Activated naive CD4-positive, alpha-beta T cell treated with anti-CD3 and anti-CD28 coated beads, Interleukin-2, amount 50 U/mL, for 24 hours (primary cell): ENCODE data around the gene RAB4A.

Experiments used
- H3K27ac Mint-ChIP-seq: one replicate; pipeline ENCODE4 v1.8.0; 2021; ENCODE audit warnings: mild to moderate bottlenecking, mixed read lengths
- H3K27me3 Mint-ChIP-seq: one replicate; pipeline ENCODE4 v1.8.0; 2021; ENCODE audit warnings: mixed read lengths
- H3K36me3 Mint-ChIP-seq: one replicate; pipeline ENCODE4 v1.8.0; 2021; ENCODE audit warnings: mixed read lengths
- H3K4me1 Mint-ChIP-seq: one replicate; pipeline ENCODE4 v1.8.0; 2021; ENCODE audit warnings: mixed read lengths
- H3K4me3 Mint-ChIP-seq: one replicate; pipeline ENCODE4 v1.8.0; 2021; ENCODE audit warnings: mild to moderate bottlenecking, mixed read lengths
- H3K9me3 Mint-ChIP-seq: one replicate; pipeline ENCODE4 v1.8.0; 2021; ENCODE audit warnings: mixed read lengths

RAB4A gene

GRCh38 chr1:229258031-229258756, 12.7 kb upstream of the RAB4A start:
- Mint-ChIP-seq H3K27ac (peak overlapping the region; percentile 47), H3K4me1 (peaks cover 36% of the 10 kb centered on the region), H3K36me3 (no peaks in the 10 kb centered on the region), H3K27me3 (no peaks in the 10 kb centered on the region), H3K4me3 (no peak overlapping the region), H3K9me3 (no peaks in the 10 kb centered on the region)

- H3K27ac Mint-ChIP-seq: no peak overlapping the region
- no peaks in the 10 kb centered on the region for H3K36me3 Mint-ChIP-seq
- no peaks in the 10 kb centered on the region for H3K27me3 Mint-ChIP-seq
- H3K4me1 Mint-ChIP-seq: peaks cover 31% of the 10 kb centered on the region
- no peak overlapping the region for H3K4me3 Mint-ChIP-seq
- no peaks in the 10 kb centered on the region for H3K9me3 Mint-ChIP-seq
These were observed 12.2 kb upstream of the RAB4A start for GRCh38 chr1:229258757-229259060.

- Mint-ChIP-seq H3K4me3 (no peak overlapping the region), H3K27me3 (no peaks in the 10 kb centered on the region), H3K27ac (no peak overlapping the region), H3K4me1 (peaks cover 22% of the 10 kb centered on the region), H3K9me3 (no peaks in the 10 kb centered on the region), H3K36me3 (no peaks in the 10 kb centered on the region)
These were observed 10.6 kb upstream of the RAB4A start for GRCh38 chr1:229260297-229260696.

- no peak overlapping the region for H3K27ac Mint-ChIP-seq
- no peaks in the 10 kb centered on the region for H3K36me3 Mint-ChIP-seq
- H3K9me3 Mint-ChIP-seq: peaks cover 6% of the 10 kb centered on the region
- H3K4me1 Mint-ChIP-seq: peaks cover 27% of the 10 kb centered on the region
- H3K27me3 Mint-ChIP-seq: no peaks in the 10 kb centered on the region
- H3K4me3 Mint-ChIP-seq: no peak overlapping the region
These were observed 8.7 kb upstream of the RAB4A start for GRCh38 chr1:229262239-229262638.

GRCh38 chr1:229263254-229263653, 7.7 kb upstream of the RAB4A start:
- Mint-ChIP-seq H3K4me1 (peaks cover 21% of the 10 kb centered on the region), H3K4me3 (no peak overlapping the region), H3K36me3 (no peaks in the 10 kb centered on the region), H3K27me3 (no peaks in the 10 kb centered on the region), H3K27ac (no peak overlapping the region), H3K9me3 (peaks cover 6% of the 10 kb centered on the region)

GRCh38 chr1:229264068-229264467, 6.8 kb upstream of the RAB4A start:
- H3K36me3 Mint-ChIP-seq: no peaks in the 10 kb centered on the region

GRCh38 chr1:229264487-229264886, 6.4 kb upstream of the RAB4A start:
- H3K36me3 Mint-ChIP-seq: no peaks in the 10 kb centered on the region
- peaks cover 6% of the 10 kb centered on the region for H3K9me3 Mint-ChIP-seq
- H3K27ac Mint-ChIP-seq: no peak overlapping the region
- H3K4me1 Mint-ChIP-seq: peaks cover 12% of the 10 kb centered on the region
- H3K27me3 Mint-ChIP-seq: no peaks in the 10 kb centered on the region
- no peak overlapping the region for H3K4me3 Mint-ChIP-seq

More at GRCh38 chr1:229264068-229264467, 6.8 kb upstream of the RAB4A start:
- peaks cover 6% of the 10 kb centered on the region for H3K9me3 Mint-ChIP-seq
- no peaks in the 10 kb centered on the region for H3K27me3 Mint-ChIP-seq
- no peak overlapping the region for H3K4me3 Mint-ChIP-seq
- no peak overlapping the region for H3K27ac Mint-ChIP-seq
- peaks cover 13% of the 10 kb centered on the region for H3K4me1 Mint-ChIP-seq

- Mint-ChIP-seq H3K27ac (no peak overlapping the region), H3K9me3 (peaks cover 6% of the 10 kb centered on the region), H3K27me3 (no peaks in the 10 kb centered on the region), H3K4me1 (peaks cover 12% of the 10 kb centered on the region), H3K4me3 (no peak overlapping the region), H3K36me3 (no peaks in the 10 kb centered on the region)
These were observed 4.6 kb upstream of the RAB4A start for GRCh38 chr1:229266274-229266673.

GRCh38 chr1:229266832-229267500, 3.9 kb upstream of the RAB4A start:
- Mint-ChIP-seq H3K27me3 (no peaks in the 10 kb centered on the region), H3K9me3 (peaks cover 6% of the 10 kb centered on the region), H3K27ac (no peak overlapping the region), H3K4me1 (peaks cover 17% of the 10 kb centered on the region), H3K4me3 (no peak overlapping the region), H3K36me3 (no peaks in the 10 kb centered on the region)

GRCh38 chr1:229268505-229268904, 2.4 kb upstream of the RAB4A start:
- peaks cover 6% of the 10 kb centered on the region for H3K9me3 Mint-ChIP-seq
- H3K4me1 Mint-ChIP-seq: peaks cover 31% of the 10 kb centered on the region
- H3K27me3 Mint-ChIP-seq: no peaks in the 10 kb centered on the region
- H3K27ac Mint-ChIP-seq: no peak overlapping the region
- peaks cover 1% of the 10 kb centered on the region for H3K36me3 Mint-ChIP-seq
- H3K4me3 Mint-ChIP-seq: no peak overlapping the region

GRCh38 chr1:229271448-229272159, 693 bp downstream of the RAB4A start:
- Mint-ChIP-seq H3K9me3 (peaks cover 5% of the 10 kb centered on the region), H3K4me1 (peaks cover 45% of the 10 kb centered on the region), H3K27me3 (no peaks in the 10 kb centered on the region), H3K27ac (peak overlapping the region; percentile 91), H3K36me3 (peaks cover 1% of the 10 kb centered on the region), H3K4me3 (peak overlapping the region; percentile 92)

GRCh38 chr1:229272164-229273158, 1.6 kb downstream of the RAB4A start:
- Mint-ChIP-seq H3K36me3 (peaks cover 1% of the 10 kb centered on the region), H3K27me3 (no peaks in the 10 kb centered on the region), H3K4me1 (peaks cover 40% of the 10 kb centered on the region), H3K4me3 (peak overlapping the region; percentile 92), H3K9me3 (no peaks in the 10 kb centered on the region), H3K27ac (peak overlapping the region; percentile 91)

- Mint-ChIP-seq H3K36me3 (peaks cover 1% of the 10 kb centered on the region), H3K4me3 (no peak overlapping the region), H3K4me1 (peaks cover 40% of the 10 kb centered on the region), H3K27me3 (no peaks in the 10 kb centered on the region), H3K9me3 (no peaks in the 10 kb centered on the region), H3K27ac (no peak overlapping the region)
These were observed 2.8 kb downstream of the RAB4A start for GRCh38 chr1:229273507-229274232.

- Mint-ChIP-seq H3K27ac (no peak overlapping the region), H3K4me3 (no peak overlapping the region), H3K9me3 (no peaks in the 10 kb centered on the region), H3K4me1 (peaks cover 46% of the 10 kb centered on the region), H3K27me3 (no peaks in the 10 kb centered on the region), H3K36me3 (peaks cover 1% of the 10 kb centered on the region)
These were observed 4.1 kb downstream of the RAB4A start for GRCh38 chr1:229275005-229275404.
